NCI-H226 (cell line): ENCODE measurements around the gene GLRA3.
"Not testable (repeated sequence)": the region's sequence is repeated elsewhere in the genome, so short reads cannot be mapped to it uniquely, and the experiment has no call there.

Experiments
- DNase-seq: peaks from one replicate; pipeline ENCODE4 v3.0.0-alpha.2; 2015

GLRA3 gene

GRCh38 chr4:174828845-174829701 is at the start of gene GLRA3:
GLRA3 (minus strand) TSS chr4:174829247; CDS start chr4:174828811, 436 bp downstream.
- no peak for DNase-seq

DNA sequence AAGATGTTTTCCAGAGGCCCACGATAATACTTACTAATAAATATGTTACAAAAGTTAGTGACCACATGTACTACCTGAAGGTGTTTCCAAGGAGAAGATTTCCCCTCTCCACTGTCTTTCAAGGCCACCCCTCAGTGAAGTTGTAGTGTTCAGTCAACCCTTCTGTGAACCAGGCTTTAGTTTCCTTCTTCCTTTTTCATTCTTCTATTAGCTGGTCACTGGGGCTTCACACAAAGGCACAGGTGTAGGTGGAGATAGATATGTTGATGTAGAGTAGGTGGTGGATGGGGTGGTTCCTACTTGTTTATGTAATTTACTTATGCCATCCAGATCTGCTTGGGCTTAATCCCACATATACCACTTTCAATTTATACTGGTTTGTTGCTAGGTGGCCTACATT is 45.9 kb upstream of the GLRA3 start:
- DNase-seq, result no peak

DNA sequence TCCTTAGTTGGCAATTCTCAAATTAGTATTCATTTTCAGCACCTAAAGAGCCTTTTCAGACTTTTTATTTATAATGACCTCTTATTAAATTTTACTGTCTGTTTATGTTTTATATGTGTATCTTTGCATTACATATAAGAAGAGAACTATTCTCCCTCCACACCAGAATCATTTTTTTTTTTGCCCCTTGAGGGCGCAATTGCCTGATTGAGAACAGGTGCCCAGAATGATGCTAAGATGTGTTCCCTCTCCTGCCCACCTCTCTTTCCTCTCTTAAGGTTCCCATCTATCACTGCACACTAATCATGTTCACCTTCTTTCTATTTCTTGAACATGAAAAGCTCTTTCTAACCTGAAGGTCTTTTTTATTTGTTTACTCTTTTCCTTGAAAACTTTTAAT is 44.9 kb upstream of the GLRA3 start:
- DNase-seq, result no peak

GRCh38 chr4:174873146-174873545 is 44.1 kb upstream of the GLRA3 start:
- DNase-seq, result not testable (repeated sequence)

DNA sequence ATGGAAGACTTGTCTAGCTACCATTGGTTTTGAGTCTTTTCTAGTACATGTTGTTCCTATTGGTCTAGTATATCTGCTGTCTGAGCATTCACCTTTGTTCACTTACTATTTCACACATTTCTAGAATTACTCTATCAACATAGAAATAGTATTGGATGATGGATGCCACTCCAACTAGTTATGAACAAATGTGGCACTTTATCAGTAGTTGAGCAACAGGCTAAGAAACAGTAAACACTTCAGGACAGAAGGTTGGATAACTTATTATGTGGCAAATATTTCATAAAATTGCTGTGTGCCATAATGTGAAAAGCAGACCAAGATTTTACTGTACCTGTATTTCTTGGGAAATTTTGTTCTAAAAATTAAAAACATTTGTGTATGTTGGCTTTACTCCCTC is 42.4 kb upstream of the GLRA3 start:
- no peak for DNase-seq

DNA sequence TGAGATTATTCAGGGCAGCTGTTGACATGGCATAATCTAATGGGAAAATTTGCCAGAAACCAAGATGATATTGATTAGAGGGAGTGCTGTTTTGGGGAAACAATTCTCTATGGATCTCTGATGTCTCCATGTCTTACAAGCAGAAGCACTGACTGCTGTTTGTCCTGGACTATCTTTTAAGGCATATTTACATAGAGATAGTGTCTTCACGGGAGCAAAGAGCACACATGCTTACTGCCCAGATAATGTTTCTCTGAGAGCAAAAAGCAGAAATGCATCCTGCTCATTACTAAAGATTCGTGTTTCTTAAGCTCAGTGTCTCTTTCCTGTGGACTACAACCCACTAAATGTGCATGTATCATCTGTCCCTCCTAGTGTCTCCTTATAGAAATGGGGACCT is 41.3 kb upstream of the GLRA3 start:
- DNase-seq, result no peak

GRCh38 chr4:174869339-174869738 is 40.3 kb upstream of the GLRA3 start:
- no peak for DNase-seq

DNA sequence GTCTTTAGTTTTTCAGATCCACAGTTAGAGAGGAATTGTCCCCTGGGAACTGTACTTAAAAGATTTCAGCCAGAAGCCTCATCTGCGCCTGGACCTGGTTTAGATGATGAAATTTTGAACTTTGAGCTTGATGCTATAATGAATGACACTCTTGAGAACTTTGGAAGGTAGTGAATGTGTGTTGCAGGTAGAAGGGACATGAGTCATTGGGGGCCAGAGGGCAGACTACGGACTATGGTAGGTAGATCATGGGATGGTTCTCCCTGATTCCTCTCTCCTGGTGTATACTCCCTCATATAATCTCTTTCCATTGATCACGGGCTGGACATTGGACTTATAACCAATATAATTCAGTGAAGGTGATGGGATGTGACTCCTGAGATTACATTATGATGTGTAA is 38.9 kb upstream of the GLRA3 start:
- DNase-seq, result no peak

GRCh38 chr4:174865418-174865985 is 36.5 kb upstream of the GLRA3 start:
- DNase-seq, result no peak

DNA sequence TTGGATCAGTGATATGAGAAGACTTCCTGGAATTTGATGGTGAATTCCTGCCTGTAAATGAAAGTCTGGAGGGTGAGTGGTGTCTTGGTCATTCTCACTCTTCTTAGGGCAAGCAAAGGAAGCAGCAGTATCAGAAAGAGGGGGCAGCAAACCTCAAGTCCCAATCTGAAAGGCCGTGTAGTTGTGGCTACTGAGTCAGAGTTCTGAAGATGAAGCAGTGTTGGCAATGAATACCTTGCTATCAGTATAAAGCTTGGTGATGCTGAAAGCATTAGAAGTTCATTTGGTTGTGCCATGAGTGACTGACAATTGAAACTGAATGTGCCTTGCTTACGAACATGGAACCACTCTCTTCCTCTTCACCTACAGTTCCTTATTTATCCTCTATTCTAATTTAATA is 35.0 kb upstream of the GLRA3 start:
- no peak for DNase-seq

- no peak for DNase-seq
Measured at GRCh38 chr4:174860588-174860987, 31.5 kb upstream of the GLRA3 start.

GRCh38 chr4:174859904-174860303 is 30.9 kb upstream of the GLRA3 start:
- no peak for DNase-seq

- DNase-seq, result peak; percentile 3
Measured at GRCh38 chr4:174856926-174857800, 28.1 kb upstream of the GLRA3 start.

- DNase-seq, result no peak
Measured at GRCh38 chr4:174855050-174855449, 26.0 kb upstream of the GLRA3 start.

- DNase-seq, result no peak
Measured at GRCh38 chr4:174853629-174854028, 24.6 kb upstream of the GLRA3 start.

DNA sequence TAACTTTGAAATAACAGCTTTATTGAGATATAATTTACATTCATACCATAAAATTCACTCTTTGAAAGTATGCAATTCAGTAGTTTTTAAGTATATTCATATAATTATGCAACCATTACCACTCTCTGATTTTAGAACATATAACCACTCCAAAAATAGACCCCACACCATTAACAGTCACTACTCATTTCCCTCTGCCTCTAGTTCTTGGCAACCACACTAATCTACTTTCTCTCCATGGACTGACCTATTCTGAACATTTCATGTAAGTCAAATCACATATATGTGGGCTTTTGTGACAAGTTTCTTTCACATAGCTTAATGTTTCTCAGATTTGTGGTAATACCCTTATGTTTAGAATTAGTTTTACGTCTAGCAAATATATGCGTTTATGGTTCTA is 19.5 kb upstream of the GLRA3 start:
- DNase-seq, result no peak

- no peak for DNase-seq
Measured at GRCh38 chr4:174847801-174848427, 18.9 kb upstream of the GLRA3 start.

GRCh38 chr4:174835536-174835935 is 6.5 kb upstream of the GLRA3 start:
- DNase-seq, result no peak

GRCh38 chr4:174834477-174834876 is 5.4 kb upstream of the GLRA3 start:
- DNase-seq, result no peak

GRCh38 chr4:174826660-174827059 is 2.4 kb downstream of the GLRA3 start:
- DNase-seq, result no peak

- DNase-seq, result no peak
Measured at GRCh38 chr4:174815282-174815681, 13.8 kb downstream of the GLRA3 start.

DNA sequence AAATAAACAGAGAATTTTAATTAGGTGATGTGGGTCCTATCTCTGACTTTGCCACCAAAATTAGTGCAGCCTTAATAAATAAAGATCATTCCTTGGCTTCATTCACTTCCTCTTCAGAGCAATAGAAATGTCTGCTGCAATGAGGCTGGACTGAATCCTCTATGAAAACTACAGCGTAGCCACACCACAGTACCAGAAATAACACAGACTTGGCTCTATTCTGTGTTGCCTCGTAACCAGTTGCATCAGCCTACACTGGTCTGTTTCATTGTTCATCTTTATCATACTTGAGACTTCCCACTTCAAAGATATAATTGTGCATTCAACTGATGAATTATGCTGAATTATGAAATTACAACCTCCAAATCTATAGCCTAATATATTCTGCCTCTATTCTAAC is 15.8 kb downstream of the GLRA3 start:
- DNase-seq, result no peak

DNA sequence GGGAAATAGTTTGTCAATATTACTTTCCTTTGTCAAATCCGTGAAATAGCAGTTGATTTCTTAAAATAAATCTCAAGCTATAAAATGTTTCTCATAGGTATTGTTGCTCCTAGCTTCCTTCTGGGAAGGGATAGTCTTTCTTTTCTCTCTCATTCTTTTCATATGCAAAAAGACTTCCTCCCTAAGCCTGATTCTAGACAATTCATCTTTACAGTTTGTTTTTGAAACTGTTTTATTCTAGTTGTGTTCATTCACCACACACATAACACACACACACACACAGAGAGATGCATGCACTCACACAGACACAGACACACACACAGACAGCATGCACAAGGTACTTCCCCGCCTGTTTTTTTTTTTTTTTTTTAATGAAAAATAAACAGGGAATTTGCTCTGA is 18.2 kb downstream of the GLRA3 start:
- no peak for DNase-seq
